GM12872 (cell line): ENCODE data around the gene GRID1.

Experiments used
- CTCF ChIP-seq: IDR thresholded peaks from 3 replicates; pipeline ENCODE4 v1.5.1; 2011; ENCODE audit warnings: low read depth, mild to moderate bottlenecking, low read length, moderate library complexity; ENCODE audit not compliant: insufficient read depth

The GRID1 gene

GRCh38 chr10:86017841-86018734 lies 348.5 kb downstream of the GRID1 start:
- no peak for TF ChIP-seq CTCF

- no peak for TF ChIP-seq CTCF
Measured at GRCh38 chr10:86013568-86013967, 353.0 kb downstream of the GRID1 start.

GRCh38 chr10:86007171-86007570 lies 359.4 kb downstream of the GRID1 start:
- no peak for TF ChIP-seq CTCF

GRCh38 chr10:86004337-86004736 lies 362.3 kb downstream of the GRID1 start:
- no peak for TF ChIP-seq CTCF

GRCh38 chr10:86003201-86003621 lies 363.4 kb downstream of the GRID1 start:
- TF ChIP-seq CTCF = no peak

DNA sequence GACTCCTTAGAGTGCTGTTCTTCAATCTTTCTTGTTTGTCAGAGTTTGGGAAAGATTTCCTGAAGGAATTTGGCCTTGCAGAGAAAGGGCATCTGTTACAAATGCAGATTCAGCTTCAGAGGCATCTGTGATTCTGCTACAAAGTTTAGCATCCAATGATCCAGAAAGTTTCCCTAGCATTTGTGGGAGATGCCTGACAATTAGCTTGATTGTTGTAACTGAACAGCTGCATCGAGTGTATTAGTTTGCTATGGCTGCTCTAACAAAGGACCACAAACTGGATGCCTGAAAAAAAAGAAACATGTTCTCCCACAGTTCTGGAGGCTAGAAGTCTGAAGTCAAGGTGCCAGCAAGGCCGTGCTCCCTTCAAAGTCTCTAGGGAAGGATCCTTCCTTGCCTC lies 365.1 kb downstream of the GRID1 start:
- TF ChIP-seq CTCF = no peak

GRCh38 chr10:85997544-85997943 lies 369.1 kb downstream of the GRID1 start:
- TF ChIP-seq CTCF = no peak
